Activated B cell treated with CpG ODN at 0.5 μM for 24 hours (primary cell): ENCODE results near the gene MATN1. TPM values are rescaled to one million over a fixed set of nuclear protein-coding genes. Genes with fewer than 3 reads are reported as not detected.
A peak's percentile ranks its signal among the peaks of the same experiment; 100 is the strongest.

Experiments
- ATAC-seq: fragments of 200-7000 bp; cut with Tn5 transposase; one replicate; pipeline ENCODE4 v1.10.0; 2021; ENCODE audit warnings: low read depth, mild to moderate bottlenecking, moderate library complexity
- CTCF ChIA-PET: fragments of 350-600 bp; sonication (Branson Sonifier 250); formaldehyde crosslinking; loops from one replicate; lab custom pipeline; 2021; ENCODE audit warnings: antibody characterized with exemption; lab: Charles Lee
- POLR2A ChIA-PET: fragments of 350-600 bp; sonication (Branson Sonifier 250); formaldehyde crosslinking; loops from one replicate; lab custom pipeline; 2021; ENCODE audit warnings: antibody characterized with exemption; lab: Charles Lee
- DNase-seq: peaks from one replicate; pipeline ENCODE4 v3.0.0; 2022
- H3K27ac Mint-ChIP-seq: one replicate; pipeline ENCODE4 v1.8.0; 2020; ENCODE audit warnings: mixed read lengths
- H3K27me3 Mint-ChIP-seq: one replicate; pipeline ENCODE4 v1.8.0; 2021; ENCODE audit warnings: mixed read lengths
- H3K36me3 Mint-ChIP-seq: one replicate; pipeline ENCODE4 v1.8.0; 2021; ENCODE audit warnings: low read depth, mixed read lengths
- H3K4me1 Mint-ChIP-seq: one replicate; pipeline ENCODE4 v1.8.0; 2021; ENCODE audit warnings: mixed read lengths
- H3K4me3 Mint-ChIP-seq: one replicate; pipeline ENCODE4 v1.8.0; 2020; ENCODE audit warnings: mild to moderate bottlenecking, mixed read lengths
- H3K9me3 Mint-ChIP-seq: one replicate; pipeline ENCODE4 v1.8.0; 2020; ENCODE audit warnings: mixed read lengths
- intact Hi-C: fragments of 100-400 bp; cut with micrococcal nuclease; formaldehyde crosslinking; loops from one replicate; pipeline ENCODE4 v1.15.1; 2024
- total RNA-seq: library from RNA; stranded (reverse); gene quantifications from 2 replicates; pipeline ENCODE4 v1.2.3, GENCODE V29; 2022
- TF ChIP-seq, protein P1 (sequence below): fragments of 200-600 bp; IDR thresholded peaks from one replicate; pipeline ENCODE4 v1.8.0; 2022; ENCODE audit warnings: antibody characterized with exemption, mild to moderate bottlenecking

Gene MATN1
- total RNA-seq, 1 donor from 2014 or later = 0.93 TPM

DNA sequence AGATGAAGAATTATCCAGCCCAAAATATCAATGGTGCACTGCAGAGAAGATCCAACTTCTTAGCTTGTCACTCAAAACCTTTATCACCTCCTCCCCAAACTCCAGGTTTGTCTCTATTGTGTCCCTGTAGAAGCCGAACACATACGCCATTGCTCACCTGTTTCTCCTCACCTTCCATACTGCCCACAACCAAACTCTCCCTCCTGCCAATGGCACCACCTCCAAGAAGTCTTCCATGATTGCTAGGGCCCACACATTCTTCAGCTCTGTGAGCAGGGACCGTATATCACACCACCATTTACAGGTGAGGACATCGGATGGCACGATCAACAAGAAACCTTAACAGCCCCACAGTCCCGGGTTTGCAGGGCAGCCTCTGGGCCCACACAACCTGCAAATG, 31.9 kb upstream of the MATN1 start:
- H3K4me3 Mint-ChIP-seq = peak overlapping the region; percentile 99
- H3K9me3 Mint-ChIP-seq = no peaks in the 10 kb centered on the region
- intact Hi-C loops = loop anchor here (1.0 kb wide), 1 partner anchor 23 kb away; no protein-coding TSS in a partner anchor
- H3K27ac Mint-ChIP-seq = peak overlapping the region; percentile 96
- CTCF ChIA-PET = interaction anchor here (0.8 to 3.6 kb wide), 6 partner anchors 11 to 36 kb away, joined by 3 to 28 read pairs (median 11); no protein-coding TSS in a partner anchor
- H3K36me3 Mint-ChIP-seq = peaks cover 57% of the 10 kb centered on the region
- peaks cover 89% of the 10 kb centered on the region for H3K4me1 Mint-ChIP-seq
- ATAC-seq = no peak
- no peaks in the 10 kb centered on the region for H3K27me3 Mint-ChIP-seq
- POLR2A ChIA-PET = interaction anchor here (0.9 to 25.3 kb wide), 8 partner anchors 9 to 890 kb away, joined by 4 to 662 read pairs (median 111); partner anchors contain the start of genes MATN1 and PEF1
- TF ChIP-seq, protein P1, sequence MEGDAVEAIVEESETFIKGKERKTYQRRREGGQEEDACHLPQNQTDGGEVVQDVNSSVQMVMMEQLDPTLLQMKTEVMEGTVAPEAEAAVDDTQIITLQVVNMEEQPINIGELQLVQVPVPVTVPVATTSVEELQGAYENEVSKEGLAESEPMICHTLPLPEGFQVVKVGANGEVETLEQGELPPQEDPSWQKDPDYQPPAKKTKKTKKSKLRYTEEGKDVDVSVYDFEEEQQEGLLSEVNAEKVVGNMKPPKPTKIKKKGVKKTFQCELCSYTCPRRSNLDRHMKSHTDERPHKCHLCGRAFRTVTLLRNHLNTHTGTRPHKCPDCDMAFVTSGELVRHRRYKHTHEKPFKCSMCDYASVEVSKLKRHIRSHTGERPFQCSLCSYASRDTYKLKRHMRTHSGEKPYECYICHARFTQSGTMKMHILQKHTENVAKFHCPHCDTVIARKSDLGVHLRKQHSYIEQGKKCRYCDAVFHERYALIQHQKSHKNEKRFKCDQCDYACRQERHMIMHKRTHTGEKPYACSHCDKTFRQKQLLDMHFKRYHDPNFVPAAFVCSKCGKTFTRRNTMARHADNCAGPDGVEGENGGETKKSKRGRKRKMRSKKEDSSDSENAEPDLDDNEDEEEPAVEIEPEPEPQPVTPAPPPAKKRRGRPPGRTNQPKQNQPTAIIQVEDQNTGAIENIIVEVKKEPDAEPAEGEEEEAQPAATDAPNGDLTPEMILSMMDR = no peak
- no peak for DNase-seq

DNA sequence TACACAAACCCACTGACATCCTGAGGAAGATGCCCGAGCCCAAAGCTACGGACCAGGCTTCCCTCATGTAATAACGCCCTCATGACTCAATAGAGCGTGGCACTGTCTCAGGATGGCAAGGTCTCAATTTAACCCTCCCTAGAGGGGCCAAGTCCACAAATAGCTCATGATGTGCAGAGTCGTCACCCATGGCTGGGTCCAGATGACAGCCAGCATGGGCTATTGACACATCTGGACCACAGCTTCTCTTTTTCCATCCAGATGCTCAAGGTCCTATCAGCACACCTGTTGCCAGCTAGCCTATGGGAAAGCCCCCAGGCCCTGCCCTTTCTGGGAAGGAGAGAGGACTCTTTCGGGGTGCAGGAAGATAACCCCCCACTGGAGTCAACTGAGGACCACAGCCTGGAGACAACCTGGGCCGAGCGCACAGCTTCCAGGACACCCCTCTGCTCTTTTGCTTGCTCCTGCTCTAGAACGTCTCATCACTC, 31.3 kb upstream of the MATN1 start:
- intact Hi-C loops = loop anchor here (1.0 kb wide), 4 partner anchors 11 to 127 kb away; no protein-coding TSS in a partner anchor

DNA sequence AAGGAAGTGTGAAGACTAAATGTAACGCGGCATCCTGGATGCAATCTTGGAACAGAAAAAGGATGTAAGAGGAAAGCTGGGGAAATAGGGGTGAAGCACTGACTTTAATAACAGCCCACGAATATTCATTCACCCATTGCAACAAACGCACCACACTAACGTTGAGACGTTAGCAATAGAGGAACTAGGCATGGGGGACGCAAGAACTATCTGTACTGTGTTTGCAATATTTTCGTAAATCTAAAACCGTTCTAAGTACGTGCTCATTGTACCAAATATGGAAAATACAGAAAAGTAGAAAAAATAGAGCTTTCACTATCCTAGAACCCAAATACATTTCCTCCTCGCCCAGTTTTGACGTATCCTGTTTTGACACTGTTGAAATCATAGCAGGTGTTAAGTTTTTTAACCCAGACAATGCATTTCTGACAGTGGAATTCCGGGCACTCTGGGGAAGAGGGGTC, 30.3 kb upstream of the MATN1 start:
- Mint-ChIP-seq H3K27me3 (no peaks in the 10 kb centered on the region), H3K4me3 (peak overlapping the region; percentile 99), H3K9me3 (no peaks in the 10 kb centered on the region), H3K36me3 (peaks cover 73% of the 10 kb centered on the region), H3K27ac (peak overlapping the region; percentile 96), H3K4me1 (peaks cover 89% of the 10 kb centered on the region)
- DNase-seq (no peak), ATAC-seq (peak; percentile 18)
- TF ChIP-seq, protein P1 = no peak
- POLR2A ChIA-PET = interaction anchor here (0.6 to 25.3 kb wide), 10 partner anchors 7 to 891 kb away, joined by 3 to 662 read pairs (median 24); partner anchors contain the start of genes MATN1 and PEF1
- CTCF ChIA-PET = interaction anchor here (2.8 to 3.6 kb wide), 3 partner anchors 9 to 34 kb away, joined by 19 to 28 read pairs (median 24); no protein-coding TSS in a partner anchor
- intact Hi-C loops = loop anchor here (1.0 kb wide), 3 partner anchors 10 to 128 kb away; no protein-coding TSS in a partner anchor

More for the DNA sequence above, 31.3 kb upstream of the MATN1 start:
- peaks cover 63% of the 10 kb centered on the region for H3K36me3 Mint-ChIP-seq
- ChIA-PET POLR2A (interaction anchor here (0.7 to 25.3 kb wide), 10 partner anchors 8 to 890 kb away, joined by 4 to 662 read pairs (median 35); partner anchors contain the start of genes MATN1 and PEF1), CTCF (interaction anchor here (0.8 to 3.6 kb wide), 5 partner anchors 10 to 35 kb away, joined by 3 to 28 read pairs (median 19); no protein-coding TSS in a partner anchor)
- DNase-seq (peak; percentile 72), ATAC-seq (peak; percentile 47)
- H3K4me1 Mint-ChIP-seq = peaks cover 89% of the 10 kb centered on the region
- H3K4me3 Mint-ChIP-seq = peak overlapping the region; percentile 99
- no peaks in the 10 kb centered on the region for H3K9me3 Mint-ChIP-seq
- H3K27ac Mint-ChIP-seq = peak overlapping the region; percentile 96
- TF ChIP-seq, protein P1 = no peak
- no peaks in the 10 kb centered on the region for H3K27me3 Mint-ChIP-seq

DNA sequence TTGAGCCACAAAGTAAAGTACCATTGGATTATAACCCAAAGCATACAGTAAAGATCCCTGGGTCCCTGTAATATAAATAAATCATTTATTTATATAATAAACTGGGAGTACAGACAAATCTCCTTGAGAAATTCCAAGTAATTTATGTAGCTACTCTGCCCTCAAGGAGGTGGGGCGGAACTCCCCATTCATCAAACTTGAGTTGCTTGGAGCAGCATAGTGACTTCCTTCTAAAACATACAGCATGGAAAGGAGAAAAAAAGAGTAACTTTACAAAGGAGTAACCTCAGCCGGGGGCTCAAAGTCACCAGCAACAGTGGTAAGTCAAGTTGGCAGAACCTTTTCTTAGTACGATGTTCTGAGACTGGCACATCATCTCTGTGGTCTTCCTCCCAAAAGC, 29.7 kb upstream of the MATN1 start:
- DNase-seq = no peak
- H3K4me1 Mint-ChIP-seq = peaks cover 89% of the 10 kb centered on the region
- intact Hi-C loops = no loop called here
- no peak for ATAC-seq
- peak overlapping the region; percentile 99 for H3K4me3 Mint-ChIP-seq
- ChIA-PET CTCF (interaction anchor here (2.8 to 3.6 kb wide), 3 partner anchors 9 to 33 kb away, joined by 19 to 28 read pairs (median 24); no protein-coding TSS in a partner anchor), POLR2A (interaction anchor here (1.0 to 25.3 kb wide), 6 partner anchors 7 to 54 kb away, joined by 4 to 662 read pairs (median 180); partner anchors contain the start of gene MATN1)
- H3K36me3 Mint-ChIP-seq = peaks cover 79% of the 10 kb centered on the region
- H3K27ac Mint-ChIP-seq = peak overlapping the region; percentile 96
- H3K27me3 Mint-ChIP-seq = no peaks in the 10 kb centered on the region
- H3K9me3 Mint-ChIP-seq = no peaks in the 10 kb centered on the region
- TF ChIP-seq, protein P1 = no peak

DNA sequence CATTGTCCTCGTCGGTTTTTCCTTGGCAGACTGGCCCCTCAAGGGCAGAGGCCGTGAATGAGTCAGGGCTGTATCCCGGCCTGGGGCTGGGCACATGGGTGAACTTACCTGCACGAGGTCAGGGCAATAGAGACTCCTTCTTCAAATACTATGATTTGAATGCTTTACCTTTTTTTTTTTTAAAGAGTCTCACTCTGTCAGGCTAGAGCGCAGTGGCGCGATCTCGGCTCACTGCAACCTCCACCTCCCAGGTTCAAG, 29.2 kb upstream of the MATN1 start:
- TF ChIP-seq, protein P1 = no peak
- Mint-ChIP-seq H3K4me3 (peak overlapping the region; percentile 79), H3K9me3 (no peaks in the 10 kb centered on the region), H3K4me1 (peaks cover 90% of the 10 kb centered on the region), H3K36me3 (peaks cover 84% of the 10 kb centered on the region), H3K27ac (peak overlapping the region; percentile 96), H3K27me3 (no peaks in the 10 kb centered on the region)
- DNase-seq (no peak), ATAC-seq (no peak)
- POLR2A ChIA-PET = interaction anchor here (4.5 to 25.3 kb wide), 6 partner anchors 4 to 33 kb away, joined by 53 to 662 read pairs (median 415); partner anchors contain the start of genes LAPTM5 and MATN1
- intact Hi-C loops = no loop called here
- CTCF ChIA-PET = interaction anchor here (1.3 to 3.4 kb wide), 3 partner anchors 9 to 33 kb away, joined by 4 to 24 read pairs (median 6); no protein-coding TSS in a partner anchor
